Measurements from ENCODE around the gene SLC13A4. TPM values are rescaled to one million over a fixed set of nuclear protein-coding genes. Genes with fewer than 3 reads are reported as not detected.

Gene SLC13A4
- total RNA-seq, 2 donors from 2014 or later: not detected

- H3K36me3 Mint-ChIP-seq (ENCODE audit: insufficient read depth in 2 of 2): no peaks in the 10 kb centered on the region
- H3K4me1 Mint-ChIP-seq (ENCODE audit: low read depth): no peaks in the 10 kb centered on the region
- no peak overlapping the region for H3K4me3 Mint-ChIP-seq
- no peak overlapping the region for H3K27ac Mint-ChIP-seq
- peaks cover 17% of the 10 kb centered on the region for H3K27me3 Mint-ChIP-seq (ENCODE audit: low read depth)
- no peaks in the 10 kb centered on the region for H3K9me3 Mint-ChIP-seq
- ATAC-seq (replicated peaks in 1 of 2) (no peak), DNase-seq (no peak)
Observed at GRCh38 chr7:135719688-135720087, 8.3 kb downstream of the SLC13A4 start.

DNA sequence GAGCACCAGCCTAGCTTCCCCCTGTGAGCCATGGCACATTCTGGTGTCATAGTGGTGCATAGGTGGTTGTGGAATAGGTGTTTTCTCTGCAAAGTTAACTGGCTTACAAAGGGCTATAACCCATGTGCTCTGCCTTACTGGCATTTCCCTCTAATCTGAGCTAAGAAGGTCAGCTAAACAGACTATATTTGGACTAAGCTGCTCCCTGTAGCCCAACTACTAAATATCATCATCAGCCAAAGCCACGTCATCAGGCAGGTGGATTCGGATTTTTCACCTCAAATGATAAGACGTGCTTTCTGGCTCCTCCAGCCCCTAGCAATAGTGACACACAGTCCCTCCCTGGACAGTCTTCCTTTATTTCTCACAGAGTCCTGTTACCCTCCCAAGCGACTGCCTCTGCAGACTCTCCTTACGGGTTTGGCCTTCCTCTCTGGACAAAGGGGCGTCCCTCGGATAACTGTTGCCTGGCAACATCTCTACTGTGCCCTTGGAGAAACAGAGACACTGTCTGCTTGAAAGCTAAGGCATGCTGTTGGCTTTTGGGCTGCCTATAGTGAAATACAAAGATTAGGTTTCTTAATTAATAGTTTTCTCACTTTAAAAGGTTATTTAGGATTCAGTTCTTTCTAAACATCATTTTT, 9.1 kb downstream of the SLC13A4 start:
- ATAC-seq (replicated peaks in 1 of 2) (no peak), DNase-seq (no peak)
- Mint-ChIP-seq H3K36me3 (ENCODE audit: insufficient read depth in 2 of 2) (no peaks in the 10 kb centered on the region), H3K4me3 (no peak overlapping the region), H3K27me3 (ENCODE audit: low read depth) (peaks cover 17% of the 10 kb centered on the region), H3K4me1 (ENCODE audit: low read depth) (no peaks in the 10 kb centered on the region), H3K27ac (no peak overlapping the region), H3K9me3 (no peaks in the 10 kb centered on the region)

GRCh38 chr7:135718219-135718618, 9.8 kb downstream of the SLC13A4 start:
- no peaks in the 10 kb centered on the region for H3K9me3 Mint-ChIP-seq
- H3K4me1 Mint-ChIP-seq (ENCODE audit: low read depth): no peaks in the 10 kb centered on the region
- ATAC-seq (replicated peaks in 1 of 2): no peak
- peaks cover 17% of the 10 kb centered on the region for H3K27me3 Mint-ChIP-seq (ENCODE audit: low read depth)
- no peaks in the 10 kb centered on the region for H3K36me3 Mint-ChIP-seq (ENCODE audit: insufficient read depth in 2 of 2)
- H3K4me3 Mint-ChIP-seq: no peak overlapping the region
- H3K27ac Mint-ChIP-seq: no peak overlapping the region
- DNase-seq: no peak

GRCh38 chr7:135717693-135718092, 10.3 kb downstream of the SLC13A4 start:
- ATAC-seq (replicated peaks in 1 of 2) (no peak), DNase-seq (no peak)
- H3K4me1 Mint-ChIP-seq (ENCODE audit: low read depth): no peaks in the 10 kb centered on the region
- peaks cover 17% of the 10 kb centered on the region for H3K27me3 Mint-ChIP-seq (ENCODE audit: low read depth)
- no peaks in the 10 kb centered on the region for H3K9me3 Mint-ChIP-seq
- no peak overlapping the region for H3K4me3 Mint-ChIP-seq
- H3K36me3 Mint-ChIP-seq (ENCODE audit: insufficient read depth in 2 of 2): no peaks in the 10 kb centered on the region
- H3K27ac Mint-ChIP-seq: no peak overlapping the region

DNA sequence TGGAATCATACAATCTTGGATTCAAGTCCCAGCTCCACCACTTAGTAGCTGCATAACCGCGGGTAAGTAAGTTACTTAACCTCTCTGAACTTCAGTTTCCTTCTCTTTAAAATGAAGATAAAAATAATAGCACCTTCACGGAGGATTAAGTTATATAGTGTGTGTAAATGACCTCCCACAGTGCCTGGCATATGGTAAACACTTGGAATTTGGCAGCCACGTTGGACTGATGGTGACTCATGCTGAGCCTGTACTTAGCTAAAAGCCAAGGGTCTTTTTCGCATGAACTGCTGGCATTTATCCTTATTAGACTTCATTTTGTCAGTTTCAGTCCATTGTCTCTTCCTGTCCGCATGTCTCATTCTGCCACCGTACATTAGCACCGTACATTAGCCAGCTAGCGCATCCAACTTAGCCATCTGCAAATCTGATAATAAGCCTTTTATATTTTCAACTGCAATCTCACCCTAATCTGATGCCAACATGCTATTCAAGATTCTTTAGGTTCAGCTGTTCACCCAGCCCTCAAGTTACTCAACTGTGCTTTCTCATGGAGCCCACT, 11.2 kb downstream of the SLC13A4 start:
- no peak for DNase-seq
- Mint-ChIP-seq H3K4me3 (no peak overlapping the region), H3K27me3 (ENCODE audit: low read depth) (peaks cover 17% of the 10 kb centered on the region), H3K9me3 (no peaks in the 10 kb centered on the region), H3K4me1 (ENCODE audit: low read depth) (no peaks in the 10 kb centered on the region), H3K27ac (no peak overlapping the region), H3K36me3 (ENCODE audit: insufficient read depth in 2 of 2) (no peaks in the 10 kb centered on the region)
- no peak for ATAC-seq (replicated peaks in 1 of 2)

DNA sequence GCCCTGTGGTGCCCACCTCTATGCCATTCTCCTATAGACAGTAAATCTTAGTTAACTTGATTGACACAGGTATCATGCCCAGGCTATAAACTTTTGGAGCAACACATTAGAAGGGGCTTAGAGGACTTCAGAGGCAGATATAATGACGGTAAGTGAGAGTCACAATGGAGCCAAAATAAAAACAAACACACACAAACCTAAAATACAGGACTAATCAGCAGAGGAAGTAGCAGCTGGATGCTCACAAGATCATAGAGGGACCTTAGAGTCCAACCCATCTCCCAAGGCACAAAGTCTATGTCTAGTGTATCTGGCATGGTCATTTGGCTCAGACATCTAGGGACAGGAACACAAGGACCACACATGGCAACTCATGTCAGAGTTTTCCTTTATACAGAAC, 12.3 kb downstream of the SLC13A4 start:
- Mint-ChIP-seq H3K9me3 (no peaks in the 10 kb centered on the region), H3K36me3 (ENCODE audit: insufficient read depth in 2 of 2) (no peaks in the 10 kb centered on the region), H3K4me1 (ENCODE audit: low read depth) (no peaks in the 10 kb centered on the region), H3K4me3 (no peak overlapping the region), H3K27me3 (ENCODE audit: low read depth) (peaks cover 12% of the 10 kb centered on the region), H3K27ac (no peak overlapping the region)
- DNase-seq (no peak), ATAC-seq (replicated peaks in 1 of 2) (no peak)

- Mint-ChIP-seq H3K4me3 (no peak overlapping the region), H3K27ac (no peak overlapping the region), H3K9me3 (no peaks in the 10 kb centered on the region), H3K27me3 (ENCODE audit: low read depth) (peaks cover 12% of the 10 kb centered on the region), H3K36me3 (ENCODE audit: insufficient read depth in 2 of 2) (no peaks in the 10 kb centered on the region), H3K4me1 (ENCODE audit: low read depth) (no peaks in the 10 kb centered on the region)
- ATAC-seq (replicated peaks in 1 of 2) (no peak), DNase-seq (no peak)
Observed at GRCh38 chr7:135715055-135715522, 12.9 kb downstream of the SLC13A4 start.

GRCh38 chr7:135714534-135715009, 13.4 kb downstream of the SLC13A4 start:
- DNase-seq (no peak), ATAC-seq (replicated peaks in 1 of 2) (no peak)
- Mint-ChIP-seq H3K27me3 (ENCODE audit: low read depth) (peaks cover 12% of the 10 kb centered on the region), H3K4me1 (ENCODE audit: low read depth) (no peaks in the 10 kb centered on the region), H3K36me3 (ENCODE audit: insufficient read depth in 2 of 2) (no peaks in the 10 kb centered on the region), H3K9me3 (no peaks in the 10 kb centered on the region), H3K27ac (no peak overlapping the region), H3K4me3 (no peak overlapping the region)

DNA sequence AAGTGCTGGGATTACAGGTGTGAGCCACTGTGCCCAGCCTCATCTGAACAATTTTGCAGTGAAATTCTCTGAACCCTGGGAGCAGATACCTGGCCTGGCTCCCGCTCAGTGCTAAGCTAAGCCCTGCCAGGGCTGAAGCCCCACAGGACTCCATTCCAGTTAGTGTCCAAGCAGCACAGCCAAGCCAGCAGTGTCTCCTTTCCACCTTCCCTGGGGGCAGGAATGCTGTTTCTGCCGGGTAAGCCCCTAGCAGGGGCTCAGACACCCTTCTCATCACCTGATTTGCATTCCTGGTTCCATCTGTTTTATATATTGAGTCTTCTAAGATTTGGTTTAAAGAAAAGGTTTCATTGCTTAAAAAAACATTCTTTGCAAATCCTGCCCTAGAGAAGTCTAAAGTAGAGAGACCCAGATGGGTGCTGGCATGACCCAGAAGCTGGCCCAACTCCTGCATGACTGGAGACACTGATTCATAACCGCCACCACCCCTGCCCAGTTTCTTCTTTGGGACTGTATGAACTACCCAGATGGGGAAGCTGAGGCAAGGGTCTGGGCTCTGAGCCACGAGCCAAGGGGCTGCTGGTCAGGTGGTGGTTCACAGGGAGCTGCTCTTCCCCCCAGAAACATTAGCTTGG, 14.0 kb downstream of the SLC13A4 start:
- ATAC-seq (replicated peaks in 1 of 2): no peak
- H3K27ac Mint-ChIP-seq: no peak overlapping the region
- no peak overlapping the region for H3K4me3 Mint-ChIP-seq
- DNase-seq: no peak
- H3K27me3 Mint-ChIP-seq (ENCODE audit: low read depth): peaks cover 10% of the 10 kb centered on the region
- H3K36me3 Mint-ChIP-seq (ENCODE audit: insufficient read depth in 2 of 2): no peaks in the 10 kb centered on the region
- no peaks in the 10 kb centered on the region for H3K4me1 Mint-ChIP-seq (ENCODE audit: low read depth)
- H3K9me3 Mint-ChIP-seq: no peaks in the 10 kb centered on the region

DNA sequence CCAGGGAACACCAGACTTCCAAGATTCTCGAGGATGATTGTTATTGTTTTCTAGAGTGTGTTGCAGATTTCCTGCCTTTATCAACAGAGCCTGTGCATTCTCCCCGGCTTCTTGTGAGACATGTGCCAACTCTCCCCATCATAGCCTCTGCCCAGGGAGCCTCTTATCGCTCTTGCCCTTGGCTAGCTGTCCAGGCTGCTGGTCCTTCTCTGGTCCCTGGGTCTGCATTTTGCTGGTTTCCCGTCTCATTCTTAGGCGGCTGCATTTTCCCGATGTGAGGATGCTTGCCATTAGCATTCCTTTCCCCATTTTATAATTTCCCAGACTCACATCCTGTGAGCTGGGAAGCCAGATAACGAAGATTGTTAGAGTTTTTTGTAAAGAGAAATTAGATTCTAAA, 15.2 kb downstream of the SLC13A4 start:
- DNase-seq (no peak), ATAC-seq (replicated peaks in 1 of 2) (no peak)
- no peak overlapping the region for H3K27ac Mint-ChIP-seq
- H3K4me1 Mint-ChIP-seq (ENCODE audit: low read depth): no peaks in the 10 kb centered on the region
- no peaks in the 10 kb centered on the region for H3K9me3 Mint-ChIP-seq
- no peaks in the 10 kb centered on the region for H3K27me3 Mint-ChIP-seq (ENCODE audit: low read depth)
- H3K36me3 Mint-ChIP-seq (ENCODE audit: insufficient read depth in 2 of 2): no peaks in the 10 kb centered on the region
- H3K4me3 Mint-ChIP-seq: no peak overlapping the region

DNA sequence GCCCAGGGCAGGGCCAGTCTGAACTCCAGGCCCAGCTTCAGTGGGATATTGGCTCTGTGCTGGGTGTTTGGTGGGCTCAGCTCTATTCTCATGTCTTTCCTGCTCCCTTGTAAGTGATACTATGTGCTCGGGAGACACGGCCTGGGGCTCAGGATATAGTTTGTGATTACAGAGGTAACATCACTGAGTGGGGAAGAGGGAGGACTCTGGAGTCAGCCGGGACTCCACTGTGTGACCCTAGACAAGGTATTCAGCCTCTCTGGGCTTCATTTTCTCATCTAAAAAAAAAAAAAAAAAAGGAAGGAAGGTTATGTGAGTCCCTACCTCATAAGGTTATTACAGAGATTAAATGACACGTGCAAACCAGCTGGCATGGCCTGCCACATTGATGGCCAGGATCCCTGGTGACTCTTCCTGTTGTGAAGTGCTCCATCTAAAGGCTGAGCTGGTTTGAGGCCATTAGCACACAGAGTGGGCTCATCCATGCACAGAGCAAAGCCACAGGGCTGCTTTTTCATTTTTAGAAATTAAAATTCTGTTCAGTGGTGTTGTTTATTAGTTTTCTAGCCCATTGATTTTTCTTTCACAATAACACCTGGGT, 15.7 kb downstream of the SLC13A4 start:
- Mint-ChIP-seq H3K9me3 (no peaks in the 10 kb centered on the region), H3K4me3 (no peak overlapping the region), H3K36me3 (ENCODE audit: insufficient read depth in 2 of 2) (no peaks in the 10 kb centered on the region), H3K27ac (no peak overlapping the region), H3K4me1 (ENCODE audit: low read depth) (no peaks in the 10 kb centered on the region), H3K27me3 (ENCODE audit: low read depth) (no peaks in the 10 kb centered on the region)
- DNase-seq (no peak), ATAC-seq (replicated peaks in 1 of 2) (no peak)

GRCh38 chr7:135711139-135711469, 16.9 kb downstream of the SLC13A4 start:
- Mint-ChIP-seq H3K4me1 (ENCODE audit: low read depth) (no peaks in the 10 kb centered on the region), H3K9me3 (no peaks in the 10 kb centered on the region), H3K27me3 (ENCODE audit: low read depth) (no peaks in the 10 kb centered on the region), H3K27ac (no peak overlapping the region), H3K36me3 (ENCODE audit: insufficient read depth in 2 of 2) (no peaks in the 10 kb centered on the region), H3K4me3 (no peak overlapping the region)
- DNase-seq (no peak), ATAC-seq (replicated peaks in 1 of 2) (peak in 1 of 2 donors; percentile 15)

GRCh38 chr7:135710417-135711138, 17.4 kb downstream of the SLC13A4 start:
- ATAC-seq (replicated peaks in 1 of 2): peak; percentile 32 to 41
- peak; percentile 19 to 21 for DNase-seq
- Mint-ChIP-seq H3K4me1 (ENCODE audit: low read depth) (no peaks in the 10 kb centered on the region), H3K36me3 (ENCODE audit: insufficient read depth in 2 of 2) (no peaks in the 10 kb centered on the region), H3K4me3 (no peak overlapping the region), H3K27me3 (ENCODE audit: low read depth) (no peaks in the 10 kb centered on the region), H3K9me3 (no peaks in the 10 kb centered on the region), H3K27ac (no peak overlapping the region)

Measured in activated T-cell treated with anti-CD3 and anti-CD28 coated beads, Interleukin-2, amount 50 U/mL, for 72 hours (primary cell).